ENCODE measurements around the gene EIF3M. TPM values are rescaled to one million over a fixed set of nuclear protein-coding genes. Genes with fewer than 3 reads are reported as not detected.

Gene EIF3M
- total RNA-seq (2022) = 270 and 275 TPM in 2 replicates
- percentile 97 among the genes with signal in this experiment for Bru-seq, nascent RNA
- BruChase-seq, experiment 1, labeled RNA remaining after a 6-hour chase = percentile 96 among the genes with signal in this experiment
- percentile 91 among the genes with signal in this experiment for BruChase-seq, experiment 2, labeled RNA remaining after a 2-hour chase
- long read RNA-seq, full-length matches to known transcripts = 378 of 433 reads
- long read RNA-seq, partial matches to known transcripts = 10 of 433 reads
- long read RNA-seq, other reads (novel, unspliced or antisense) = 45 of 433 reads

GRCh38 chr11:32583459-32584271 lies at the start of gene EIF3M:
TSS of gene EIF3M (plus strand) at chr11:32583831. CDS start at chr11:32583888, 57 bp downstream.
- Mint-ChIP-seq H3K4me1 (ENCODE audit: low read depth, unreplicated experiment) (no peaks in the 10 kb centered on the region), H3K9me3 (ENCODE audit: low read depth, unreplicated experiment) (no peaks in the 10 kb centered on the region), H3K27ac (ENCODE audit: unreplicated experiment) (peak within 1 kb of the TSS; percentile 94), H3K27me3 (ENCODE audit: unreplicated experiment) (no peaks in the 10 kb centered on the region), H3K36me3 (ENCODE audit: insufficient read depth, unreplicated experiment) (peaks cover 34% of the 10 kb centered on the region), H3K4me3 (ENCODE audit: low read depth, unreplicated experiment) (peak within 1 kb of the TSS; percentile 98)
- no peak for TF ChIP-seq CTCF (IDR thresholded peaks at IDR 0.05; ENCODE audit: unreplicated experiment)
- intact Hi-C loops (cut with micrococcal nuclease; ENCODE audit: unreplicated experiment) = no loop called here
- BruUV-seq (replicated peaks) = no TSS peak
- peak; percentile 97 for DNase-seq
- CTCF ChIA-PET = no interaction called here

GRCh38 chr11:32538804-32539203 lies 44.8 kb upstream of the EIF3M start:
- Mint-ChIP-seq H3K4me1 (ENCODE audit: low read depth, unreplicated experiment) (no peaks in the 10 kb centered on the region), H3K27me3 (ENCODE audit: unreplicated experiment) (no peaks in the 10 kb centered on the region), H3K9me3 (ENCODE audit: low read depth, unreplicated experiment) (no peaks in the 10 kb centered on the region), H3K4me3 (ENCODE audit: low read depth, unreplicated experiment) (no peak overlapping the region), H3K36me3 (ENCODE audit: insufficient read depth, unreplicated experiment) (no peaks in the 10 kb centered on the region), H3K27ac (ENCODE audit: unreplicated experiment) (no peak overlapping the region)
- CTCF ChIA-PET = no interaction called here
- intact Hi-C loops (cut with micrococcal nuclease; ENCODE audit: unreplicated experiment) = no loop called here
- BruUV-seq (replicated peaks) = no TSS peak
- no peak for TF ChIP-seq CTCF (IDR thresholded peaks at IDR 0.05; ENCODE audit: unreplicated experiment)
- no peak for DNase-seq

- no peaks in the 10 kb centered on the region for H3K9me3 Mint-ChIP-seq (ENCODE audit: low read depth, unreplicated experiment)
- no peak overlapping the region for H3K27ac Mint-ChIP-seq (ENCODE audit: unreplicated experiment)
- no TSS peak for BruUV-seq (replicated peaks)
- H3K4me1 Mint-ChIP-seq (ENCODE audit: low read depth, unreplicated experiment) = no peaks in the 10 kb centered on the region
- no peaks in the 10 kb centered on the region for H3K36me3 Mint-ChIP-seq (ENCODE audit: insufficient read depth, unreplicated experiment)
- intact Hi-C loops (cut with micrococcal nuclease; ENCODE audit: unreplicated experiment) = no loop called here
- no peak overlapping the region for H3K4me3 Mint-ChIP-seq (ENCODE audit: low read depth, unreplicated experiment)
- H3K27me3 Mint-ChIP-seq (ENCODE audit: unreplicated experiment) = peaks cover 52% of the 10 kb centered on the region
- CTCF ChIA-PET = interaction anchor here (0.6 kb wide), 1 partner anchor 33 kb away, joined by 6 read pairs; no protein-coding TSS in a partner anchor
- no peak for DNase-seq
- TF ChIP-seq CTCF (IDR thresholded peaks at IDR 0.05; ENCODE audit: unreplicated experiment) = no peak
Measured at GRCh38 chr11:32549611-32550187, 33.9 kb upstream of the EIF3M start.

- H3K9me3 Mint-ChIP-seq (ENCODE audit: low read depth, unreplicated experiment) = no peaks in the 10 kb centered on the region
- CTCF ChIA-PET = interaction anchor here (0.6 kb wide), 2 partner anchors 33 to 140 kb away, joined by 6 read pairs; no protein-coding TSS in a partner anchor
- no peaks in the 10 kb centered on the region for H3K36me3 Mint-ChIP-seq (ENCODE audit: insufficient read depth, unreplicated experiment)
- DNase-seq = no peak
- H3K4me3 Mint-ChIP-seq (ENCODE audit: low read depth, unreplicated experiment) = no peak overlapping the region
- no peak overlapping the region for H3K27ac Mint-ChIP-seq (ENCODE audit: unreplicated experiment)
- H3K4me1 Mint-ChIP-seq (ENCODE audit: low read depth, unreplicated experiment) = no peaks in the 10 kb centered on the region
- no TSS peak for BruUV-seq (replicated peaks)
- TF ChIP-seq CTCF (IDR thresholded peaks at IDR 0.05; ENCODE audit: unreplicated experiment) = no peak
- H3K27me3 Mint-ChIP-seq (ENCODE audit: unreplicated experiment) = peaks cover 52% of the 10 kb centered on the region
- intact Hi-C loops (cut with micrococcal nuclease; ENCODE audit: unreplicated experiment) = no loop called here
Measured at GRCh38 chr11:32550207-32550606, 33.4 kb upstream of the EIF3M start.
